ENCODE measurements around the gene LGALS1.

The LGALS1 gene

DNA sequence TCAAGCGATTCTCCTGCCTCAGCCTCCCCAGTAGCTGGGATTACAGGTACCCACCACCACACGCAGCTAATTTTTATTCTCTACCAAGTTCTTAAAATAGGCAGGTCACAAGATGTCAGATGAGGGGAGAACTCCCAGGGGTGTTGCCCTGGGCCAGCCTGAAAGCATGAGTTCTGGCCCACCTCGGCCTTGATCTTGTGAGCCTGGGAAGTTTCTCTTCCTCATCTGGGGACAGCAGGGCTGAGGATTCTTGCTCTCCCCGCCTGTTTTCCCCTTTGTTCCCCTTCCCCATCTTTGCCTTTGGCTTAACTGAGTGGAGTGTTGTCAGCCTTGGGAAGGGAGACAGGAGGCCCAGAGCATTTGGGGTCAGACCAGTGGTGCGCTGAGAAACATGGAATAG, 13.4 kb upstream of the LGALS1 start:
- DNase-seq (ENCODE audit: low read depth), result no peak

DNA sequence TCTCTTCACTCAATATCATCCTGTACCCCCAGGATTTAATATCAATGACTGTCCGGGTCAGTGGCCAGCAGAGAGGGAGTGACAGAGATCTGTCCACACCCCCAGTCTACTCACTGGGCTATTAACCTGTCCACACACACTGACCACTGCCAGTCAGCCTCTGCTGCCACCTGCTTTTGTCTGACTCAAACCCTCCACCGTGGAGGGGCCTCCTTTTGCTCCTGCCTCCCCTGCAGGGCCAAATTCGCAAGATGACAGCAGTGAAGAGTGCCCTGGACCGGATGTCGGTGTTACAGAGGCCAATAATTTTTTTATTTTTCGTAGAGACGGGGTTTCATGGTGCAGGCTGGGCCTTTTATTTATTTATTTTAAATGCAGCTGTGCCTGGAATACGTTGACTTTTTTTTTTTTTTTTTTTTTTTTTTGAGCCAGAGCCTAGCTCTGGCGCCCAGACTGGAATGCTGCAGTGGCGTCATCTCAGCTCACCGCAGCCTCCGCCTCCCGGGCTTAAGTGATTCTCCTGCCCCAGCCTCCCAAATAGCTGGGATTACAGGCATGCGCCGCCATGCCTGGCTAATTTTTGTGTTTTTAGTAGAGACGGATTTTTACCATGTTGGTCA, 11.8 kb upstream of the LGALS1 start:
- DNase-seq (ENCODE audit: low read depth), result no peak

DNA sequence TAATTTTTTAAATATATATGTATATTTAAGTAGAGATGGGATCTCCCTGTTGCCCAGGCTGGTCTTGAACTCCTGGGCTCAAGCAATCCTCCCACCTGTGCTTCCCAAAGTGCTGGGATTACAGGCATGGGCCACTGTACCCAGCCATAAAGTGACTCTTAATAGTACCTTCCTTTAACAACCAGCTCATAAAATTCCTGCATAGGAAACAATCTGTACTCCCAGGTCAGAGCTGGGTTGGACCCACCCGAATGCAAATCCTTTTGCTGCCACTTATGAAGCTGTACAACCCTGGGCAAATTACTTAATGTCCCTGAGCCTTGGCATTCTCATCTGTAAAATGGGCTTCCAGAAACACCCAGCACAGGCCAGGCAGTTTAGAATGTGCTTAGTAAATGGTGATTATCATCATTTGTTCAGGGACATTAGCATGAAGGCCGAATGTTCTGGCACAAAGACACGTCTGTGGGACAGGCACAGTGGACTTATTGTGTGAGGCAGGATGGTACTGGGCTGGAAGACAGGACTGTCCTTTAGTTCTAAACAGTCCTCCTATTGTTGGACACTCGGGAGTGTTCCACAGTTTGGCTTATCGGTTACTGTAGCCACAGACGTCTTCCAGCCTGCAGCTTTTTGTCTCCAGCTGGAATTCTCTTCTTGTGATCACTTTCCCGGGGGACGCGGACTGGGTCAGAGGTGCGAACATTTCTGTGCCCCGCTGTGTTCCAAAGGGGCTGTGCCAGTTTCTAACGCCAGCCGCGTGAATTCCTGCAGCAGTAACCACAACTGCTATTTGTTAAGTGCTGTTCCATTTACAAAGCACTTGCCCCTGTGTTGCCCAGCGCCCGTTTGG, 11.0 kb upstream of the LGALS1 start:
- no peak for DNase-seq (ENCODE audit: low read depth)

DNA sequence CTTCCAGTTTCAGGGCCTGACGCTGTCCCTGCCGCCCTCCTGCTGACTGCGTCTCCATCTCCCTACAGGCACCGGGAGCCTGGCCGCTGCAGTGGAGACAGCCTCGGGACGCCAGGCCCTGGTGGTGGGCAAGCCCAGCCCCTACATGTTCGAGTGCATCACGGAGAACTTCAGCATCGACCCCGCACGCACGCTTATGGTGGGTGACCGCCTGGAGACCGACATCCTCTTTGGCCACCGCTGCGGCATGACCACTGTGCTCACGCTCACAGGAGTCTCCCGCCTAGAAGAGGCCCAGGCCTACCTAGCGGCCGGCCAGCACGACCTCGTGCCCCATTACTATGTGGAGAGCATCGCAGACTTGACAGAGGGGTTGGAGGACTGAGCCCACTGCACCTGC, 9.9 kb upstream of the LGALS1 start:
- no peak for DNase-seq (ENCODE audit: low read depth)

DNA sequence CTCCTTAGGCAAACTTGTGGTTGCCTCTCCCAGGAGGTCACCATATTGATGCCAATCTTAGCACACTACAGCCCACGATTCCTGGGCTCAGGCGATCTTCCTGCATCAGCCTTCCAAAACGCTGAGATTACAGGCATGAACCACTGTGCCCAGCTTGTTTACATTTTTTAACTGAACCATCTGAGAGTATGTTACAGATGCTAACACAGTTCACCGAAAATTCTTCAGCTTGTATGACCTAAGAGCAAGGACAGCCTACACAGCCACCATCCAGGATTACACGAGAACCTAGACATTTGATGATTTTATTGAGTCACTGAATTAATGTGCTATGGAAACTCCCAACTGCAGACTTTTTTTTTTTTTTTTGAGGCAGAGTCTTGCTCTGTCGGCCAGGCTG, 5.8 kb upstream of the LGALS1 start:
- DNase-seq (ENCODE audit: low read depth), result no peak

DNA sequence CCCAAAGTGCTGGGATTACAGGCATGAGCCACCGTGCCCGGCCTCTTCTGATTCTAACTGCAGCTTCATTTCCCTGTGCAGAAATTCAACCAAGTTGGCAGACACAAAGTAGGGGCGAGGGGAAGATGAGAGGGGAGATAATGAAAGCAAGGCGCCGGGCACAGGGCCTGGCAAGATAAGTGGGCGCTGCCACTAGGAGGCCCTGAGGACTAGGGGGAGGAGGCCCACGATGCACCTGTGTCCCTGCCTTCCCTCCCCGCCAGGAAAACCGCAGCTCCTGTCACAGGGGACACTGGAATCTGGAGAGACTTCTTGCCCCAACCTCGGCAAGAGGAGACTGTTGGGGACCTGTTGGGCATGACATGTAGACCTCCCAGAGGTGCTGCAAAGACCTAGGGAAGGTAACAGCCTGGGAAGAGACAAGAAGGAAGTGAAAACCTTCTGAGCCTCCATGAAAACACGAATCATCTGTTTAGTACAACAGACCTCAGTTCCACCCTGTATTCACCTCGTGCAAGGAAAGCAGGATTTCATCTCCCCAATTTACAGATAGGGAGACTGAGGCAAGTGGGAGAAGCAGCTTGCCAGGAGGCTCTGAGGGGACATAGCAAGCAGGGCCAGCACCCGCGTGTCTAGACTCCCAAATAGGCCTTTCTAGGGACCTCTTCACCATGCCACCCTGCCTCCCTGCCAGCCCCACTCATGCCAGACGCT, 3.1 kb upstream of the LGALS1 start:
- DNase-seq (ENCODE audit: low read depth), result no peak

DNA sequence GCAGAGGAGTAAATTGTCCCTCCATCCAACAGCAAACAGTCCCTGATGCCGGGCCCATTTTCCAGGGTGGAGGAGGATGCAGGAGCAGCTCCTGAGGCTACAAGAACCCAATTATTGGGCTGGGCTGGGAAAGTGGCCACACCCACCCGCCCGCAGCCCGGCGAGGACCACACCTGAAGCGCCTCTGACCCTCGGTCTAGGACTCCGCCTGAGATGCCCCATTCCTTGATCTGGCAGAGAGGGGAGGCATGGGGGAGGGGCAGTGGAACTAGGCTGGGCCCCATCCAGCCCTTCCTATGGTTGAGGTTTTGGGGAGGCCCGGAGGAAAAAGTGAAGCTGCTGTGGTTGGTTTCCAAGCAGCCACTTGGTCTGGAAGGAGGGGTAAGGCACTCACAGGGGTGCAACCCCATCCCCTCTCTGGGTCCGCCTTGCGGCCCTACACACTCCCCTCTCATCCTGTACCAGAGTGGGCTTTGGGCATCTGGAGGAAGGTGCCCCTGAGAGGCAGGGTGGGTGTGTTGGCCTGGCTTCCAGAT, 2.4 kb upstream of the LGALS1 start:
- no peak for DNase-seq (ENCODE audit: low read depth)

DNA sequence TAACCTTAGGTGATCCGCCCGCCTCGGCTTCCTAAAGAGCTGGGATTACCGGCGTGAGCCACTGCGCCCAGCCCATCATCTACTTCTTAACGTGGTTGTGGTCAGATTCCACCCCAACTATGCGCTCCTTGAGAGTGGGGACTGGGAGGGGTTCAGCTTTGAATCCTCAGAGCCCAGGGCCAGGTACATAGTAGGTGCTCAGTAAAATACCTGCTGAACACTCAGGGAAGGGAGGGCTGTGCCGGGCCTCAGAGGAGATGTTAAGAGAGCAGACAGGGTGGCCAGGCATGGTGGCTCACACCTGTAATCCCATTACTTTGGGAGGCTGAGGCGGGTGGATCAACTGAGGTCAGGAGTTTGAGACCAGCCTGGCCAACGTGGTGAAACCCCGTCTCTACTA, 1.2 kb upstream of the LGALS1 start:
- no peak for DNase-seq (ENCODE audit: low read depth)

DNA sequence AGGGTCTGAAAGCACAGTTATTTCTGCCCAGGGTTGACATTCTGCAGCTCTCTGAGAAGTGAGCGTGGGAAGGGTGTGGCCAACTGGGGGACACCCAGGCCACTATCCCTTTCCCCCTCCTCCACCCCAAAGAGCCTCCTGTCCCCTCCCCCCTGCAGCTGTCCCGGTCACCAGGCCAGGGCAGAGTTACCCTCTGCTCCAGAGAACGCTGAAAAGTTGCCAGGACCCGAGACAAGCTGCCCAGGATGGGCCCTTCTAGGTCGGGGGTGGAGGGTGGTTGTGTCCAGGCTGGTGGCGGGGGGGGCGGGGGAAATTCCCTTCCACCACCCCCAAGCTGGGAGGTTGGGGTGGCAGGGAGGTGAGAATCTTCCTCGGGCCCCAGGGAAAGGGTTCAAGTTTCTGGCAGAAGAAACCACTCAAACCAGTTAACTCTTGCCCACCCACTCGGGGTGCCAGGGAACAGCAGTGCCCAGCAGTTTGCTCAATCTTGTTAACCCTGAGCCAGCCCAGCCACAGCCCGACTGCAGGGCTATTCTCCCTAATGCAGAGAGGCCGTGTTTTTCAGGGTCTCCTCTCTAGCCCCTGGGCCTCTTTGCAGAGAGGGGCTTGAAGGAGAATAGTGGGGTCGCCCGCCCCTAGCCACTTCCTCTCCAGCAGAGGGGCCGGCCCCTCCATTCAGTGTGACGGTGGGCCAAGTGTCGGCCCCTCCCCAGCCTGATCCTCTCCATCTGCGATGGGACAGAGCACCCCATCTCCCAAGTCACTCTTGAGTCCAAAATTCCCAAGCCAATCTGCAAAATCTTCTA, 697 bp downstream of the LGALS1 start:
- no peak for DNase-seq (ENCODE audit: low read depth)

DNA sequence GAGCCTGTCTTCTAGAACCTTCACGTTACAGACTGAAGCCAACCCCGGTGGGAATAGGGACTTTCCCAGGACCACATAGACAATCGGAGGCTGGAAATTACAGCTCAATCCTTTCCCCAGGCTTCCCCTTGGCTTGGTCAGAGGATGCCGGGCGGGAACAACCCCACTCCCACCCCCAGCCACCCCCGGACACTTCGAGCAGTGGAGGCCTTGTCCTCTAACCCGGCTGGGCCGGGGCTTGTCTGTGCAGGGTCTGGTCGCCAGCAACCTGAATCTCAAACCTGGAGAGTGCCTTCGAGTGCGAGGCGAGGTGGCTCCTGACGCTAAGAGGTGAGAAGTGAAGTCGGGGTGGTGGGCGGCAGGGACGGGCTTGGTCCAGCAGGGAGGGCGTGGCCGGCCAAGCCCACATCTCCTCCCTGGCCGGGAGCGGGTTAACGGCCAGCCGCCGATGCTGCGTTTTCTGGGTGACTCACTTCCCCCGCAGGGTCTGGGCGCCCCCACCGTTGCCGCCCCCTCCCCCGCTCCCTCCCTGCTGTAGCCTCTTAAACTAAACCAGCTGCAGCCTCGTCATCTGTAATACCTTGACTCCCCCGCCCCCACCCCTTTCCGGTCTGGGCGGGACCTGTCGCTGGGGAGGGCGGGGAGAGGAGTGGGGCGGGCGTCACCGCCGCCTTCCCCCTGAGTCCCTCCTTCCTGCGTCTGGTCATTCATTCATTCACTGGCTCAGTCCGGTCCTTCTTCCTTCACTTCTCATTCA, 1.5 kb downstream of the LGALS1 start:
- DNase-seq (ENCODE audit: low read depth), result peak; percentile 95

DNA sequence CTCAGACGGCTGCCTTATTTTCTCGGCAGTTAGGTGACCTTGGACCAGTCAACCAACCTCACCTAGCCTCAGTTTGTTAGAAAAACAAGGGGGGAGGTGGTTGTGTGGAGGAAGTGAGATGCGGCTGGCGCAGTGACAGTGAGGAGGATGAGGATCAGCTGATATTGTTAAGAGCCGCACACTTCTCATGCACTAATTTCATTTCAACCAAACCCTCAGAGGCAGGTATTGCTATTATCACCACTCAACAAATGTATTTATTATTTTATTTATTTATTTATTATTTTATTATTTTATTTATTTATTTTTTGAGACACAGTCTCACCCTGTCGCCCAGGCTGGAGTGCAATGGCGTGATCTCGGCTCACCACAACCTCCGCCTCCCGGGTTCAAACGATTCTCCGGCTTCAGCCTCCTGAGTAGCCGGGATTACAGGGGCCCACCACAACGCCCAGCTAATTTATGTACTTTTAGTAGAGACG, 2.1 kb downstream of the LGALS1 start:
- no peak for DNase-seq (ENCODE audit: low read depth)

DNA sequence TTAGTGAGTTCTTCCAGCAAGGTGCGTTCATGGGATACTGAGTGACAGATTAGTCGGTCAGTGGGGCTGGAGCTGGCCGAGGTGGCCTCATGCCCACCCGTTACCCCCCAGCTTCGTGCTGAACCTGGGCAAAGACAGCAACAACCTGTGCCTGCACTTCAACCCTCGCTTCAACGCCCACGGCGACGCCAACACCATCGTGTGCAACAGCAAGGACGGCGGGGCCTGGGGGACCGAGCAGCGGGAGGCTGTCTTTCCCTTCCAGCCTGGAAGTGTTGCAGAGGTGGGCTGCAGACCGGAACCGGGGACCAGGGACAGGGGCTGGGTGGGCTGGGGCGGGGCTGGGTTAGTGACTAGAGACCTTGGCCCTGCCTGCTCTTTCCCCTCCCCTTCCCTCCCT, 2.9 kb downstream of the LGALS1 start:
- DNase-seq (ENCODE audit: low read depth), result no peak

DNA sequence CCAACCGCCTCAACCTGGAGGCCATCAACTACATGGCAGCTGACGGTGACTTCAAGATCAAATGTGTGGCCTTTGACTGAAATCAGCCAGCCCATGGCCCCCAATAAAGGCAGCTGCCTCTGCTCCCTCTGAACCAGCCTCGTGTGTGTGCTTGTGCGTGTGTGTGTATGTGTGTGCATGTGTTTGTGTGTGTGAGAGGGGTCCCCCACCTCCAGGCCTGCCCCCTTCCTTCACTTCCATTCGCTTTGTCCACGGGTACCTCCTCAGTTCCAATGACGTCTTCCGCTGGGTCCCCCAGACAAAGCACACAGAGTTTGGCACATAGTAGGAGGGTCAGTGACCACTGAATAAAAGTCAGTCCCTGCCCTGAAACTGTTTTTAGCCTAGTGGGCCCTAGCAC, 4.2 kb downstream of the LGALS1 start:
- DNase-seq (ENCODE audit: low read depth), result no peak

DNA sequence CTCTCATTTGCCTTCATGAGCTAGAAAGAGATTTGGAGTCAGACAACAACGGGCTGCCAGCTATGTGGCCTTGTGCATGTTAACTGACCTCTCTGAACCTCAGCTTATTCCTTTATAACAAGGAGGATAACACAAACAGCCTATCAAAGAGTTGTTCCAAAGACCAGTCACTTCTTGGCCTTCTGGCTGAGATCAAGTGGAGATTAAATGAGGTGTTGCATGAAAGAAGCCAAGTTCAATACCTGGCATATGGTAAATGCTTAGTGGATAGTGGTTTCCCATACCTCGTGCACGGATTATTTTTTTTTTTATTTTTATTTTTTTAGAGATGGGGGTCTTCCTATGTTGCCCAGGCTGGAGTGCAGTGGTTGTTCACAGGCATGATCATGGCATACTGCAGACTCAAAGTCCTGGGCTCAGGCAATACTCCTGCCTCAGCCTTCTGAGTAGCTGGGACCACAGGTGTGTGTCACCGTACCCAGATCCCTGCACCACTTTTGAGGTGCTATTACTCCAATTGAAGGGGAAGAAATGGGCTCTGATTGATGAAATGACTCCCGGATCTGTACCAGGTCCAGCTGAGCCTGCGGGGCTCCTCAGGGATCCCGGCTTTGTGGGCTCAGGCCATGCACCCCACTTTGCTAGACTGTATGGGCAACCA, 4.9 kb downstream of the LGALS1 start:
- no peak for DNase-seq (ENCODE audit: low read depth)

DNA sequence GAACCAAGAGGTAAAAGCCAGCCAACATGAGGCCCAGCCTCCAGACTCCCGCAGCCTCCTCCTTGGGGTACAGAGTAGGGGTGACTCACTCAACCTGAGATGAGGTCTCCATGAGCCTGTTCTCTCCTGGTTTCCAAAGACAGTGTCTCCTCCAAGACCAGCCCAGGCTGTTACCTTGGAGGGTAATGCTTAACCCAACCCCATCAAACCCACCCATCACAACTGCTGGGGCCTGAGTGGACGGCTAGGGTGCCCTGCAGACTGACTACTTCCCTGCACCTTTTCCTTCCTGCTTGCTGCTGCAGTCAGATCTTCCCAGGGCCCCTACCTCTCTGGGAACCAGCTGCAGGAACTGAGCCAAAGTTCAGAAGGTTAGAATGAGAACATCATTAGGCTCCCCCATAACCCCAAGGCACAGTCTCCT, 5.6 kb downstream of the LGALS1 start:
- no peak for DNase-seq (ENCODE audit: low read depth)

DNA sequence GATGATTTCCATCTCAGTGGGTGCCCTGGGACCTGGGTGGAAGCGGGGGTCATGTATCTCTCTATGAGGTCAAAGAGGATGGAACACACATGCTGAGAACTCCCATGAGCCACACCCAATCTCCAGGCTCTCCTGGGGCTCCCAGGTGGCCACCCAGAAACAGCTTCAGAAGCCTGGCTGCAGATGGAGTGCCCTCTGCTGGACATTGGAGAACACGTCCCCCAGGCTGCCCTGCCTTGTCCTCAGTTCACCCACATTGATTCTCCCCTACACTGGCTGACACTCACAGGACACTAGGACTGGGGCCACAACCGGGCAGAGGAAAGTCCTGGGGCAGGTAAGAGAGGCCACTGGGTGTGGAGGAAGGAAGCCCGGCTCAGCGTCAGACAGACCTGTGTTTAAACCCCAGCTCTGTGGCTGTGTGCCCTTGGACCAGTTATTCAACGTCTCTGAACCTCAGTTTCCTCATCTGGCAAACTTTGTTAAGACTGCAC, 6.2 kb downstream of the LGALS1 start:
- peak; percentile 65 for DNase-seq (ENCODE audit: low read depth)

DNA sequence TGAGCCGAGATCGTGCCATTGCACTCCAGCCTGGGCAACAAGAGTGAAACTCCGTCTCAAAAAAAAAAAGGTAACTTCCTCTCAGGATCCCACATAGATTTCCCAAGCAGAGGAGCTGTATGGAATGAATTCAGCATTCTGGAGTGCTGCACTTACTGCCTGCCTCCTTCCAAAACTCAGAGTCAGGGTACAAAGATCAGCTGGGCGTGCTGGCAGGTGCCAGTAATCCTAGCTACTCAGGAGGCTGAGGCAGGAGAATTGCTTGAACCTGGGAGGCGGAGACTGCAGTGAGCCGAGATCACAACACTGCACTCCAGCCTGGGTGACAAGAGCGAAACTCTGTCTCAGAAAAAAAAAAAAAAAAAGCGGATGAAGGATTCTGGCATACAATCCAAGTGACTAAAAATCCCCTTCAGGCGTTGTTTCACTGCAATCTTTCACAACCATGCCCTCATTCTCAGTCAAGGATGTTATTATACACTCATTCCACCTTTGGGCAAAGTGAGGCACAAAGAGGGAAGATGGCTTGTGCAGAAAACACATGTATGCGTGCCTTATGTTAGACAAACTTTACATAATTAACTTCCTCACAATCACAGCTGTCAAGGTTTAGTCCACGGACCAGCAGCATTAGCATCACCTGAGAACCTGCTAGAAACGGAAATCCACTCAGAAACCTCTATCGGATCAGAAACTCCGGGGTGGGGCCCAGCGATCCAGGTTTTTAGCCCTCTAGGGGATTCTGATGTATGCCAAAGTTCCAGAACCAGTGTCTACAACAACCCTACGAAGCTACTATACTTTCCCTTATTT, 9.6 kb downstream of the LGALS1 start:
- DNase-seq (ENCODE audit: low read depth), result no peak

DNA sequence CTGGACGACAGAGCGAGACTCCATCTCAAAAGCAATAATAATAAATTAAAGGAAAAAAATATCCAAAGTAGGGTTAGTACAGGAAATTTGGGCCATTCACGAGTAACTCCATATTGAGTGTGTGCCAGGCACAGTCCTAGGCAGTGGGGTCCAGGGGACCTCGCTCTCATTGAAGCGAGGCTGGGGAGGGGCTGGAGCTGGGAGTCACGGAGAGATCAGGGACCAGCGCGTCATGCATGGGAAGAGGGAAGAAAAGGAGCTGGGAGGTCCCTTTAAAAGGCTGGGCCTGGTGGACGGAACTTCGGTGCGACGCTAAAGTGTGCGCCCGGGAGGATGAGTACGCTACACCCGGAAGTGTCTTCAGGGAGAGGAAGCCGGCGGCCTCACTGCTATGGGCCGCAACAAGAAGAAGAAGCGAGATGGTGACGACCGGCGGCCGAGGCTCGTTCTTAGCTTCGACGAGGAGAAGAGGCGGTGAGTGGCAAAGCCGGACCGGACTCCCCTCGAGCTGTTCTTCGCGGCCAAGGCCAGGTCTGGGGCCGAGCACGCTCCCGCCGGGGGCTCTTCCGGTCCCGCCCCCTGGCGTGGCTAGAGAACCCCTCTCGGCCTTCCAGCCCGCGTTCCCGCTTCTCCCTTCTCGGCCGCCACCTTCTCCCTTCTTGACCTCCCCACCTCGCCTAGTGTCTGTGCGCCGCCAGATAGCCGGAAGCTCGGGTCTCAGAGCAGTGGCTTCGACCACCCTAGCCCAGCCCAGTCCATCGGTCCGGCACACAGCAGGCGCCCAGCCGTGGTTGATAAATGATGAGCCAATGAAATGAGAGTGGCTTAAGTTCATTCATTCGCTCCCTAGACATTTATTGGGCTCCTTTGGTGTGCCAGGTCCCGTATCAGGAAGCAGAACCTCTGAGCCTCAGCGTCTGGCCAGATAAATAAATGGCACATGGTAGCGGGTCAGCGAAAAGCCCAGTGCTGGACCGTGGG, 10.9 kb downstream of the LGALS1 start, which contains the start of gene NOL12:
TSS of gene NOL12 (plus strand) at position 342 of the 981 bp plus-strand sequence. CDS start at position 392, 50 bp downstream.
- peak; percentile 59 for DNase-seq (ENCODE audit: low read depth)

All from activated T-cell treated with anti-CD3 and anti-CD28 coated beads for 1 hour (primary cell).